ENCODE data around the gene CHPT1. TPM values are rescaled to one million over a fixed set of nuclear protein-coding genes. Genes with fewer than 3 reads are reported as not detected.
A peak's percentile ranks its signal among the peaks of the same experiment; 100 is the strongest.

Gene CHPT1
- total and polyA plus RNA-seq, 9 of the 15 experiments (the other 6 are each of a cell fraction or from before 2014, with no cell fraction given), result 15.3 to 210 (median 91.9) TPM

DNA sequence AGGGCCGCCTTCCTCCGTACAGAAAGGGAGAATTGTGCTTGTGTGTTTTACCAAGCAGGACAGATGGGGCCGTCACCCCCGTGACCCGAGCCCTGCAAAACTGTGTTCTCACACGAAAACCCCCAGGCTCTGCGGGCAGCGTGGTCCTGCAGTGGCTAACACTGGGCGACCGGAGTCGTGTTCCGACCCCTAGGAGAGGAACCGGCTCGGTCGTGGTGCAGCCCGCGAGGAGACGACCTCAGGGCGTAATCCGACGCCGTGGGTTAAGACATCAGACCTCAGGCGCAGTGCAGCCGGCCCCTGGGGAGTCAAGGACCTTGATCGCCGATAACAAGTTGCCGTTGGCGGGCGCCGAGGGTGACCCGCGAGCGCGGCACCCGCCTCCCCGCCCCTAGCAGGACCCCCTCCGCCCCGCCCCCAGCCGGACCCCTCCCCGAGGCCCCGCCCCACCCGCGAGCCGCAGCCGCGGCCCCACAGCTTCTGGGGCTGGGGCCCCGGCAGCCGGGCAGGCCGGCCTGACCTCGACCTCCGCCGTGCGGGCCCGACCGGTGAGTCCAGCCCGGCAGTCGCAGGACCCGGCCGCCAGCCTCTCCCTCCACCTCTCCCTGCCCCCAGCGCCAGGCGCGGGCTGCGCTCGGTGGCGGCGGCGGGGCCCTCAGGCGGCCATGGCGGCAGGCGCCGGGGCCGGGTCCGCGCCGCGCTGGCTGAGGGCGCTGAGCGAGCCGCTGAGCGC lies at the start of gene CHPT1 (continued):
- TF ChIP-seq AFF1 (IDR thresholded peaks at IDR 0.05; ENCODE audit: low read depth in 1 of 2, partially characterized antibody in 2 of 2), result peak in 1 of 2 experiments; percentile 61
- TF ChIP-seq NFXL1 (CRISPR knock-in tag; IDR thresholded peaks at IDR 0.05), result no peak
- no peak for TF ChIP-seq TAF15 (IDR thresholded peaks at IDR 0.05; ENCODE audit: low read depth, low read length)
- TF ChIP-seq, protein P1, sequence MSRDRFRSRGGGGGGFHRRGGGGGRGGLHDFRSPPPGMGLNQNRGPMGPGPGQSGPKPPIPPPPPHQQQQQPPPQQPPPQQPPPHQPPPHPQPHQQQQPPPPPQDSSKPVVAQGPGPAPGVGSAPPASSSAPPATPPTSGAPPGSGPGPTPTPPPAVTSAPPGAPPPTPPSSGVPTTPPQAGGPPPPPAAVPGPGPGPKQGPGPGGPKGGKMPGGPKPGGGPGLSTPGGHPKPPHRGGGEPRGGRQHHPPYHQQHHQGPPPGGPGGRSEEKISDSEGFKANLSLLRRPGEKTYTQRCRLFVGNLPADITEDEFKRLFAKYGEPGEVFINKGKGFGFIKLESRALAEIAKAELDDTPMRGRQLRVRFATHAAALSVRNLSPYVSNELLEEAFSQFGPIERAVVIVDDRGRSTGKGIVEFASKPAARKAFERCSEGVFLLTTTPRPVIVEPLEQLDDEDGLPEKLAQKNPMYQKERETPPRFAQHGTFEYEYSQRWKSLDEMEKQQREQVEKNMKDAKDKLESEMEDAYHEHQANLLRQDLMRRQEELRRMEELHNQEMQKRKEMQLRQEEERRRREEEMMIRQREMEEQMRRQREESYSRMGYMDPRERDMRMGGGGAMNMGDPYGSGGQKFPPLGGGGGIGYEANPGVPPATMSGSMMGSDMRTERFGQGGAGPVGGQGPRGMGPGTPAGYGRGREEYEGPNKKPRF (IDR thresholded peaks at IDR 0.05; ENCODE audit: low read depth, low read length), result no peak
- no peak; the same call in 1 of the 2 replicates for TF ChIP-seq GATA2 (CRISPR knock-in tag; IDR thresholded peaks at IDR 0.05)
- TF ChIP-seq CREBBP (IDR thresholded peaks at IDR 0.05; ENCODE audit: low read depth, low read length), result no peak
- TF ChIP-seq, protein P2, sequence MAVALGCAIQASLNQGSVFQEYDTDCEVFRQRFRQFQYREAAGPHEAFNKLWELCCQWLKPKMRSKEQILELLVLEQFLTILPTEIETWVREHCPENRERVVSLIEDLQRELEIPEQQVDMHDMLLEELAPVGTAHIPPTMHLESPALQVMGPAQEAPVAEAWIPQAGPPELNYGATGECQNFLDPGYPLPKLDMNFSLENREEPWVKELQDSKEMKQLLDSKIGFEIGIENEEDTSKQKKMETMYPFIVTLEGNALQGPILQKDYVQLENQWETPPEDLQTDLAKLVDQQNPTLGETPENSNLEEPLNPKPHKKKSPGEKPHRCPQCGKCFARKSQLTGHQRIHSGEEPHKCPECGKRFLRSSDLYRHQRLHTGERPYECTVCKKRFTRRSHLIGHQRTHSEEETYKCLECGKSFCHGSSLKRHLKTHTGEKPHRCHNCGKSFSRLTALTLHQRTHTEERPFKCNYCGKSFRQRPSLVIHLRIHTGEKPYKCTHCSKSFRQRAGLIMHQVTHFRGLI (CRISPR knock-in tag; IDR thresholded peaks at IDR 0.05), result no peak
- peak; percentile 36 to 37; a peak in 1 of 4 replicates for TF ChIP-seq NONO (IDR thresholded peaks at IDR 0.05; ENCODE audit: low read depth in 2 of 2, low read length in 1 of 2)
- TF ChIP-seq, protein P3, sequence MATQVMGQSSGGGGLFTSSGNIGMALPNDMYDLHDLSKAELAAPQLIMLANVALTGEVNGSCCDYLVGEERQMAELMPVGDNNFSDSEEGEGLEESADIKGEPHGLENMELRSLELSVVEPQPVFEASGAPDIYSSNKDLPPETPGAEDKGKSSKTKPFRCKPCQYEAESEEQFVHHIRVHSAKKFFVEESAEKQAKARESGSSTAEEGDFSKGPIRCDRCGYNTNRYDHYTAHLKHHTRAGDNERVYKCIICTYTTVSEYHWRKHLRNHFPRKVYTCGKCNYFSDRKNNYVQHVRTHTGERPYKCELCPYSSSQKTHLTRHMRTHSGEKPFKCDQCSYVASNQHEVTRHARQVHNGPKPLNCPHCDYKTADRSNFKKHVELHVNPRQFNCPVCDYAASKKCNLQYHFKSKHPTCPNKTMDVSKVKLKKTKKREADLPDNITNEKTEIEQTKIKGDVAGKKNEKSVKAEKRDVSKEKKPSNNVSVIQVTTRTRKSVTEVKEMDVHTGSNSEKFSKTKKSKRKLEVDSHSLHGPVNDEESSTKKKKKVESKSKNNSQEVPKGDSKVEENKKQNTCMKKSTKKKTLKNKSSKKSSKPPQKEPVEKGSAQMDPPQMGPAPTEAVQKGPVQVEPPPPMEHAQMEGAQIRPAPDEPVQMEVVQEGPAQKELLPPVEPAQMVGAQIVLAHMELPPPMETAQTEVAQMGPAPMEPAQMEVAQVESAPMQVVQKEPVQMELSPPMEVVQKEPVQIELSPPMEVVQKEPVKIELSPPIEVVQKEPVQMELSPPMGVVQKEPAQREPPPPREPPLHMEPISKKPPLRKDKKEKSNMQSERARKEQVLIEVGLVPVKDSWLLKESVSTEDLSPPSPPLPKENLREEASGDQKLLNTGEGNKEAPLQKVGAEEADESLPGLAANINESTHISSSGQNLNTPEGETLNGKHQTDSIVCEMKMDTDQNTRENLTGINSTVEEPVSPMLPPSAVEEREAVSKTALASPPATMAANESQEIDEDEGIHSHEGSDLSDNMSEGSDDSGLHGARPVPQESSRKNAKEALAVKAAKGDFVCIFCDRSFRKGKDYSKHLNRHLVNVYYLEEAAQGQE (IDR thresholded peaks at IDR 0.05; ENCODE audit: borderline replicate concordance), result 0 out of 2 replicates have a peak, but pooled peaks have one; percentile 9
- TF ChIP-seq, protein P3 (CRISPR knock-in tag; IDR thresholded peaks at IDR 0.05; ENCODE audit: low read depth), result 0 out of 2 replicates have a peak, but pooled peaks have one; percentile 58

Data from K562 (cell line).